HCT116 (cell line): ENCODE results near the gene ATG10. TPM values are rescaled to one million over a fixed set of nuclear protein-coding genes. Genes with fewer than 3 reads are reported as not detected.

Experiments used
- ATAC-seq: fragments of 200-7000 bp; cut with Tn5 transposase; 2 replicates; pipeline ENCODE4 v1.9.1; 2020; ENCODE audit warnings: mild to moderate bottlenecking, moderate library complexity
- BruUV-seq: library from RNA; stranded (reverse); fragments of 400-500 nt; replicated peaks from 2 replicates; lab custom pipeline; 2021; lab: Mats Ljungman, UMichigan
- CTCF ChIA-PET: fragments of 300-600 bp; sonication (Branson Sonifier 250); formaldehyde crosslinking; loops from one replicate; lab custom pipeline; 2021; ENCODE audit warnings: antibody characterized with exemption; lab: Charles Lee
- POLR2A ChIA-PET: fragments of 300-600, 350-600 bp; sonication (Branson Sonifier 250); formaldehyde crosslinking; loops from one replicate; lab custom pipeline; 2021; ENCODE audit warnings: antibody characterized with exemption; lab: Charles Lee
- RAD21 ChIA-PET, 2 experiments: fragments of 300-600 bp; sonication (Branson Sonifier 250); formaldehyde crosslinking; loops; one replicate each; lab custom pipeline; 2023; ENCODE audit warnings: low total read pairs in 2 of 2; ENCODE audit not compliant: uncharacterized antibody in 2 of 2, unreplicated experiment in 2 of 2, low non-redundant PET in 1 of 2; lab: Charles Lee
- DNase-seq: peaks from one replicate; pipeline ENCODE4 v3.0.0-alpha.2; 2010; ENCODE audit warnings: low read depth, low spot score
- H2AFZ ChIP-seq: fragments of 200-600 bp; shearing (Covaris generic), sonication (generic); 2 replicates; pipeline ENCODE4 v1.6.1; 2017; ENCODE audit warnings: low read depth, mixed run types, mixed read lengths, antibody characterized with exemption, low read length; ENCODE audit not compliant: poor library complexity, severe bottlenecking
- H3K27ac ChIP-seq: 2 replicates; pipeline ENCODE4 v1.5.1; 2012; ENCODE audit warnings: low read depth, low read length
- H3K27me3 ChIP-seq: fragments of 200-600 bp; sonication (generic); 2 replicates; pipeline ENCODE4 v1.6.1; 2016; ENCODE audit warnings: mixed run types, low read length, mixed read lengths; ENCODE audit not compliant: insufficient read depth
- H3K36me3 ChIP-seq, 2 experiments: fragments of 200-500 bp in 1 of 2; fragments of 200-600 bp in 1 of 2; sonication (Bioruptor generic) in 1 of 2; sonication (generic) in 1 of 2; 2 replicates each; pipeline versions ENCODE4 v1.5.1 to v1.6.1; 2014 to 2016; ENCODE audit warnings: low read length in 2 of 2, inconsistent platforms in 1 of 2, mixed read lengths in 1 of 2, mixed run types in 1 of 2; ENCODE audit not compliant: insufficient read depth in 2 of 2, control insufficient read depth in 1 of 2
- H3K4me1 ChIP-seq, 2 experiments: fragments of 200-600 bp in 1 of 2; sonication (generic) in 1 of 2; 2 replicates each; pipeline versions ENCODE4 v1.5.1 to v1.6.1; 2012 to 2017; ENCODE audit warnings: low read length in 2 of 2, inconsistent platforms in 1 of 2, mild to moderate bottlenecking in 1 of 2, mixed read lengths in 1 of 2, mixed run types in 1 of 2, moderate library complexity in 1 of 2; ENCODE audit not compliant: insufficient read depth in 2 of 2, control insufficient read depth in 1 of 2
- H3K4me2 ChIP-seq: fragments of 200-600 bp; sonication (generic); 2 replicates; pipeline ENCODE4 v1.6.1; 2017; ENCODE audit warnings: mixed run types, low read length, mixed read lengths
- H3K4me3 ChIP-seq, 2 experiments: fragments of 200-600 bp in 1 of 2; sonication (generic) in 1 of 2; replicated peaks in 1 of 2; 2 replicates each; pipeline ENCODE4 v1.5.1; 2011 to 2016; ENCODE audit warnings: low read length in 2 of 2, control low read depth in 1 of 2, low read depth in 1 of 2, mild to moderate bottlenecking in 1 of 2, mixed read lengths in 1 of 2, mixed run types in 1 of 2
- H3K79me2 ChIP-seq: fragments of 200-600 bp; sonication (generic); 2 replicates; pipeline ENCODE4 v1.6.1; 2017; ENCODE audit warnings: mild to moderate bottlenecking, mixed run types, low read length, moderate library complexity, mixed read lengths; ENCODE audit not compliant: insufficient read depth
- H3K9ac ChIP-seq: fragments of 200-600 bp; sonication (generic); 2 replicates; pipeline ENCODE4 v1.6.1; 2016; ENCODE audit warnings: low read length, mixed read lengths
- H3K9me2 ChIP-seq: fragments of 200-600 bp; sonication (generic), shearing (Covaris generic); 2 replicates; pipeline ENCODE4 v1.6.1; 2017; ENCODE audit warnings: mixed run types, mild to moderate bottlenecking, moderate library complexity; ENCODE audit not compliant: insufficient read depth
- H3K9me3 ChIP-seq, 2 experiments: fragments of 200-500 bp in 1 of 2; fragments of 200-600 bp in 1 of 2; sonication (Bioruptor generic) in 1 of 2; sonication (generic) in 1 of 2; 2 replicates each; pipeline ENCODE4 v1.6.1; 2014 to 2017; ENCODE audit warnings: low read length in 2 of 2, mixed read lengths in 2 of 2, inconsistent platforms in 1 of 2, low read depth in 1 of 2, mild to moderate bottlenecking in 1 of 2, mixed run types in 1 of 2, moderate library complexity in 1 of 2; ENCODE audit not compliant: control insufficient read depth in 1 of 2, insufficient read depth in 1 of 2
- H4K20me1 ChIP-seq: fragments of 200-600 bp; sonication (generic), shearing (Covaris generic); 2 replicates; pipeline ENCODE4 v1.6.1; 2017; ENCODE audit warnings: mixed run types, mild to moderate bottlenecking, moderate library complexity; ENCODE audit not compliant: insufficient read depth
- CBX3 ChIP-seq: IDR thresholded peaks from 2 replicates; pipeline ENCODE4 v1.6.1; 2012; ENCODE audit warnings: low read depth
- CTCF ChIP-seq, 3 experiments: fragments of 200-600 bp in 1 of 3; sonication (generic) in 1 of 3; IDR thresholded peaks in 2 of 3; conservative IDR thresholded peaks in 1 of 3; 2 replicates each; pipeline ENCODE4 v1.5.1; 2012 to 2017; ENCODE audit warnings: low read depth in 2 of 3, low read length in 2 of 3, antibody characterized with exemption in 1 of 3, borderline replicate concordance in 1 of 3, control low read depth in 1 of 3, mild to moderate bottlenecking in 1 of 3, mixed read lengths in 1 of 3, mixed run types in 1 of 3, moderate library complexity in 1 of 3; ENCODE audit not compliant: insufficient read depth in 1 of 3
- ELF1 ChIP-seq: IDR thresholded peaks from 2 replicates; pipeline ENCODE4 v1.6.1; 2012; ENCODE audit warnings: low read depth, borderline replicate concordance
- FOSL1 ChIP-seq: IDR thresholded peaks from 2 replicates; pipeline ENCODE4 v1.6.1; 2012; ENCODE audit warnings: low read depth
- MAX ChIP-seq: IDR thresholded peaks from 2 replicates; pipeline ENCODE4 v1.6.1; 2012
- RAD21 ChIP-seq: IDR thresholded peaks from 2 replicates; pipeline ENCODE4 v1.6.1; 2012; ENCODE audit warnings: low read depth, mild to moderate bottlenecking
- REST ChIP-seq: IDR thresholded peaks from 2 replicates; pipeline ENCODE4 v1.6.1; 2012; ENCODE audit warnings: low read depth
- SIN3A ChIP-seq: IDR thresholded peaks from 2 replicates; pipeline ENCODE4 v1.6.1; 2012; ENCODE audit warnings: low read depth
- SRF ChIP-seq: IDR thresholded peaks from 2 replicates; pipeline ENCODE4 v1.6.1; 2012; ENCODE audit warnings: low read depth
- TCF7L2 ChIP-seq: IDR thresholded peaks from 2 replicates; pipeline ENCODE4 v1.7.0; 2011; ENCODE audit warnings: borderline replicate concordance, inconsistent platforms; ENCODE audit not compliant: insufficient read depth, insufficient read length; ENCODE audit errors: extremely low read depth
- YY1 ChIP-seq: IDR thresholded peaks from 2 replicates; pipeline ENCODE4 v1.6.1; 2011; ENCODE audit warnings: low read length, low read depth, moderate library complexity, mild to moderate bottlenecking; ENCODE audit not compliant: insufficient replicate concordance; ENCODE audit errors: extremely low read depth
- ZFX ChIP-seq: fragments of 450-650 bp; IDR thresholded peaks from 2 replicates; pipeline ENCODE4 v1.6.1; 2017
- intact Hi-C: fragments of 100-400 bp; cut with micrococcal nuclease; formaldehyde crosslinking; loops from 2 replicates; pipeline ENCODE4 v1.10.0; 2022
- total RNA-seq: library from RNA; stranded (reverse); gene quantifications from one replicate; pipeline ENCODE4 v1.2.1, GENCODE V29; 2021; ENCODE audit not compliant: unreplicated experiment
- TF ChIP-seq, protein P1 (sequence below): IDR thresholded peaks from 2 replicates; pipeline ENCODE4 v1.6.1; 2012

The ATG10 gene
- total RNA-seq, 1 experiment from 2014 or later = 9.4 TPM

DNA sequence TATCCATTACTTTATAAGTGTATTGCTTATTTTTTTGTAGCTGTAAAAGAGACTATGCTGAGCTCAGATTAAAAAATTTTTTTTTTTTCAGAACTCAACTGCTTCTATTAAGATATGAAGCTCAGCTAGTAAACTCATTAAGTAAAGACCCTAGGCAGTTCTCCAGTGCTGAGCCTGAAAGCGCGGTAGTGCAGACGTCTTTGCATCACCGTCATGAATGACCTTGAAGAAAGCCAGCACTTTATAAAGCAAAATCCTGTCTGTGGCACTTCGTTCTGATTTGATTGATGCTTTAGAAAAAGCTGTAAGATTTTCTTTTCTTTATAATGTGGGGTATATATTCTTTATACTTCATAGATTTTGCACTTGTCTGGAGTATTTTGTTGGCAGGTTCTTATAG lies 105.7 kb downstream of the ATG10 start:
- BruUV-seq = no TSS peak
- intact Hi-C loops = no loop called here
- no peak overlapping the region for H3K9ac ChIP-seq
- no peak overlapping the region for H2AFZ ChIP-seq
- H3K9me3 ChIP-seq = no peaks in the 10 kb centered on the region
- H3K4me1 ChIP-seq = no peaks in the 10 kb centered on the region
- H3K9me2 ChIP-seq = no peaks in the 10 kb centered on the region
- DNase-seq = no peak
- H3K4me3 ChIP-seq = no peak overlapping the region
- ATAC-seq = no peak
- H3K36me3 ChIP-seq = no peaks in the 10 kb centered on the region
- no peak overlapping the region for H3K4me2 ChIP-seq
- H3K79me2 ChIP-seq = no peaks in the 10 kb centered on the region
- TF ChIP-seq ZFX (no peak), SIN3A (no peak), TCF7L2 (no peak), CTCF (IDR thresholded peaks at IDR 0.05 in 2 of 3, conservative IDR thresholded peaks at IDR 0.05 in 1 of 3; ENCODE audit: borderline replicate concordance in 1 of 3, insufficient read depth in 1 of 3, low read depth in 2 of 3, low read length in 2 of 3) (no peak), MAX (no peak), REST (no peak), CBX3 (no peak), SRF (no peak), RAD21 (no peak), ELF1 (no peak), FOSL1 (no peak), YY1 (no peak)
- TF ChIP-seq, protein P1, sequence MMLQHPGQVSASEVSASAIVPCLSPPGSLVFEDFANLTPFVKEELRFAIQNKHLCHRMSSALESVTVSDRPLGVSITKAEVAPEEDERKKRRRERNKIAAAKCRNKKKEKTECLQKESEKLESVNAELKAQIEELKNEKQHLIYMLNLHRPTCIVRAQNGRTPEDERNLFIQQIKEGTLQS = no peak
- no peaks in the 10 kb centered on the region for H4K20me1 ChIP-seq
- RAD21 ChIA-PET = no interaction called here
- H3K27me3 ChIP-seq = no peaks in the 10 kb centered on the region
- no peak overlapping the region for H3K27ac ChIP-seq
- CTCF ChIA-PET = no interaction called here
- POLR2A ChIA-PET = no interaction called here
